B cell (primary cell): ENCODE measurements around the gene HEXD.

ENCODE experiments used
- CTCF ChIP-seq: fragments of 200-600 bp; IDR thresholded peaks from one replicate; pipeline ENCODE4 v1.8.0; 2022; ENCODE audit warnings: antibody characterized with exemption, mild to moderate bottlenecking
- EZH2 ChIP-seq: IDR thresholded peaks from 2 replicates; pipeline ENCODE4 v1.6.1; 2012; ENCODE audit warnings: borderline replicate concordance, low read depth, mild to moderate bottlenecking, moderate library complexity, low read length; ENCODE audit not compliant: insufficient read depth, poor library complexity, severe bottlenecking

GRCh38 chr17:82428546-82428945, 10.4 kb downstream of the HEXD start:
- TF ChIP-seq EZH2 = no peak
- no peak for TF ChIP-seq CTCF
